A549 (cell line): ENCODE results near the gene ACYP1. TPM values are rescaled to one million over a fixed set of nuclear protein-coding genes. Genes with fewer than 3 reads are reported as not detected.

Experiments
- ATAC-seq, 2 experiments: fragments of 200-7000 bp in 1 of 2; fragments of >200 bp in 1 of 2; cut with Nextera tagmentation in 1 of 2; cut with Tn5 transposase in 1 of 2; 3 replicates each; pipeline versions ENCODE4 v1.8.0 to v1.9.1; 2018 to 2020; ENCODE audit warnings: mild to moderate bottlenecking in 1 of 2, moderate library complexity in 1 of 2
- CTCF ChIA-PET: fragments of 300-600 bp; sonication (Branson Sonifier 250); formaldehyde crosslinking; extraction: SDS; loops from one replicate; lab custom pipeline; 2021; ENCODE audit warnings: antibody characterized with exemption, inconsistent platforms; lab: Yijun Ruan, JAX
- POLR2A ChIA-PET: fragments of 350-600 bp; formaldehyde crosslinking; extraction: SDS; loops from one replicate; lab custom pipeline; 2021; ENCODE audit warnings: antibody characterized with exemption, inconsistent platforms; lab: Yijun Ruan, JAX
- DNase-seq, 2 experiments: peaks; one replicate each; pipeline versions ENCODE4 v3.0.0 to v3.0.0-alpha.2; 2011 to 2016; ENCODE audit warnings: low read depth in 1 of 2, low spot score in 1 of 2
- FAIRE-seq: peaks from 2 replicates; lab custom pipeline; 2011; peaks lifted over from hg19 to GRCh38; lab: Jason Lieb, UNC
- H3K27ac ChIP-seq, 2 experiments: fragments of >200 bp; sonication (Bioruptor Twin); formaldehyde crosslinking; 3 replicates each; pipeline ENCODE4 v1.5.1; 2016 to 2017
- H3K4me1 ChIP-seq: fragments of >200 bp; sonication (Bioruptor Twin); formaldehyde crosslinking; 3 replicates; pipeline ENCODE4 v1.6.1; 2016
- H3K4me2 ChIP-seq: fragments of >200 bp; sonication (Bioruptor Twin); formaldehyde crosslinking; 3 replicates; pipeline ENCODE4 v1.6.1; 2016
- H3K4me3 ChIP-seq: fragments of >200 bp; sonication (Bioruptor Twin); formaldehyde crosslinking; 3 replicates; pipeline ENCODE4 v1.5.1; 2016
- H3K9me3 ChIP-seq: fragments of >200 bp; sonication (Bioruptor Twin); formaldehyde crosslinking; 3 replicates; pipeline ENCODE4 v1.6.1; 2016
- BCL3 ChIP-seq: fragments of >200 bp; sonication (Bioruptor Twin); formaldehyde crosslinking; IDR thresholded peaks from 3 replicates; pipeline ENCODE4 v1.6.1; 2016
- CBX2 ChIP-seq: fragments of 200-600 bp; sonication (generic); IDR thresholded peaks from 2 replicates; pipeline ENCODE4 v1.6.1; 2016; ENCODE audit warnings: low read depth, mild to moderate bottlenecking, borderline replicate concordance
- CEBPB ChIP-seq, 2 experiments: fragments of >200 bp in 1 of 2; sonication (Bioruptor Twin) in 1 of 2; formaldehyde crosslinking in 1 of 2; IDR thresholded peaks; 2 replicates each; pipeline ENCODE4 v1.6.1; 2012 to 2016
- CHD4 ChIP-seq: fragments of 200-600 bp; sonication (generic); IDR thresholded peaks from 2 replicates; pipeline ENCODE4 v1.6.1; 2016; ENCODE audit warnings: antibody characterized with exemption, mild to moderate bottlenecking, borderline replicate concordance
- ELK1 ChIP-seq: fragments of 150-350 bp; IDR thresholded peaks from 2 replicates; pipeline ENCODE4 v1.6.1; 2014; ENCODE audit warnings: low read depth, mild to moderate bottlenecking, low read length
- EP300 ChIP-seq, 2 experiments: fragments of >200 bp; sonication (Bioruptor Twin); formaldehyde crosslinking; IDR thresholded peaks; 2 replicates in 1 of 2; 3 replicates in 1 of 2; pipeline ENCODE4 v1.6.1; 2016 to 2017
- FOSB ChIP-seq: fragments of 250-450 bp; sonication (Bioruptor Pico); IDR thresholded peaks from 2 replicates; pipeline ENCODE4 v1.5.0; 2020; ENCODE audit warnings: mild to moderate bottlenecking, moderate library complexity
- FOSL2 ChIP-seq, 2 experiments: fragments of 450-650 bp in 1 of 2; fragments of >200 bp in 1 of 2; sonication (Bioruptor Twin) in 1 of 2; formaldehyde crosslinking; IDR thresholded peaks; 2 replicates each; pipeline versions ENCODE4 v1.5.0 to v1.6.1; 2016 to 2020; ENCODE audit warnings: mild to moderate bottlenecking in 1 of 2, moderate library complexity in 1 of 2
- FOXS1 ChIP-seq: fragments of 250-450 bp; sonication (Bioruptor Pico); IDR thresholded peaks from 2 replicates; pipeline ENCODE4 v1.5.0; 2020; ENCODE audit warnings: mild to moderate bottlenecking, moderate library complexity
- HDAC2 ChIP-seq: fragments of 200-600 bp; sonication (generic); IDR thresholded peaks from 2 replicates; pipeline ENCODE4 v1.6.1; 2016
- HEYL ChIP-seq: fragments of 250-450 bp; sonication (Bioruptor Pico); IDR thresholded peaks from 2 replicates; pipeline ENCODE4 v1.8.0; 2021; ENCODE audit warnings: mild to moderate bottlenecking, moderate library complexity
- HMGXB4 ChIP-seq: fragments of 250-450 bp; sonication (Bioruptor Pico); IDR thresholded peaks from 2 replicates; pipeline ENCODE4 v1.5.0; 2021; ENCODE audit warnings: mild to moderate bottlenecking, moderate library complexity, borderline replicate concordance
- KDM1A ChIP-seq: fragments of 200-600 bp; sonication (generic); IDR thresholded peaks from 2 replicates; pipeline ENCODE4 v1.6.1; 2016; ENCODE audit warnings: low read depth, mild to moderate bottlenecking
- KDM5A ChIP-seq: fragments of 200-600 bp; sonication (generic); IDR thresholded peaks from 2 replicates; pipeline ENCODE4 v1.6.1; 2016; ENCODE audit warnings: antibody characterized with exemption, mild to moderate bottlenecking
- MAFK ChIP-seq: fragments of 450-650 bp; IDR thresholded peaks from 2 replicates; pipeline ENCODE4 v1.6.1; 2014; ENCODE audit not compliant: partially characterized antibody
- MAX ChIP-seq: IDR thresholded peaks from 2 replicates; pipeline ENCODE4 v1.6.1; 2012
- MAZ ChIP-seq: fragments of 150-350 bp; IDR thresholded peaks from 2 replicates; pipeline ENCODE4 v1.6.1; 2014; ENCODE audit warnings: antibody characterized with exemption, low read depth, low read length, borderline replicate concordance
- NPAS2 ChIP-seq: fragments of 250-450 bp; sonication (Bioruptor Pico); IDR thresholded peaks from 2 replicates; pipeline ENCODE4 v1.8.0; 2022; ENCODE audit warnings: mild to moderate bottlenecking, moderate library complexity, borderline replicate concordance
- NR3C1 ChIP-seq: fragments of >200 bp; sonication (Bioruptor Twin); formaldehyde crosslinking; IDR thresholded peaks from 3 replicates; pipeline ENCODE4 v1.6.1; 2017
- PBX3 ChIP-seq: IDR thresholded peaks from 2 replicates; pipeline ENCODE4 v1.6.1; 2012
- PHF8 ChIP-seq: fragments of 200-600 bp; sonication (generic); IDR thresholded peaks from 2 replicates; pipeline ENCODE4 v1.6.1; 2016; ENCODE audit warnings: low read depth, mild to moderate bottlenecking, antibody characterized with exemption, moderate library complexity, borderline replicate concordance
- POLR2A ChIP-seq: IDR thresholded peaks from 2 replicates; pipeline ENCODE4 v1.6.1; 2012; ENCODE audit warnings: mild to moderate bottlenecking, low read length
- RAD21 ChIP-seq, 2 experiments: fragments of >200 bp in 1 of 2; sonication (Bioruptor Twin) in 1 of 2; formaldehyde crosslinking in 1 of 2; IDR thresholded peaks in 1 of 2; conservative IDR thresholded peaks in 1 of 2; 2 replicates in 1 of 2; 3 replicates in 1 of 2; pipeline ENCODE4 v1.6.1; 2012 to 2018; ENCODE audit warnings: inconsistent platforms in 1 of 2
- RARB ChIP-seq: fragments of 250-450 bp; sonication (Bioruptor Pico); IDR thresholded peaks from 2 replicates; pipeline ENCODE4 v1.8.0; 2021; ENCODE audit warnings: mild to moderate bottlenecking, moderate library complexity
- RCOR1 ChIP-seq: fragments of 150-350 bp; IDR thresholded peaks from 2 replicates; pipeline ENCODE4 v1.6.1; 2014; ENCODE audit warnings: antibody characterized with exemption, low read length, low read depth
- TFCP2L1 ChIP-seq: fragments of 250-450 bp; sonication (Bioruptor Pico); IDR thresholded peaks from 2 replicates; pipeline ENCODE4 v1.5.0; 2021; ENCODE audit warnings: mild to moderate bottlenecking
- TP53 ChIP-seq: fragments of 250-450 bp; sonication (Bioruptor Pico); IDR thresholded peaks from 2 replicates; pipeline ENCODE4 v1.5.0; 2021; ENCODE audit warnings: mild to moderate bottlenecking, moderate library complexity
- ZC3H11A ChIP-seq: fragments of 450-650 bp; IDR thresholded peaks from 2 replicates; pipeline ENCODE4 v1.6.1; 2014; ENCODE audit warnings: antibody characterized with exemption, mild to moderate bottlenecking
- WGBS: methylation state at CpG from one replicate; pipeline ENCODE4 v1.1.6; 2017; ENCODE audit errors: missing lambda C conversion rate; 5-methylcytosine and 5-hydroxymethylcytosine counted together
- polyA plus RNA-seq, 4 experiments: library from polyadenylated mRNA; depleted of rRNA in 3 of 4; stranded (reverse); fragments of >200 nt; fragmentation: RNase III in 1 of 4; extraction: RNeasy Plus Mini Kit Qiagen cat#74134 plus additional on column Dnase treatment in 1 of 4; gene quantifications; 2 replicates in 3 of 4; 3 replicates in 1 of 4; pipeline ENCODE4 v1.2.3, GENCODE V29; 2011 to 2017

ACYP1 gene
- polyA plus RNA-seq, 2 of the 4 experiments (the other 2 are of a cell fraction): 34.3 to 36.7 TPM

GRCh38 chr14:75098212-75098611 is 34.4 kb upstream of the ACYP1 start:
- no peaks in the 10 kb centered on the region for H3K9me3 ChIP-seq
- ChIA-PET POLR2A (no interaction called here), CTCF (interaction anchor here (0.8 to 2.1 kb wide), 2 partner anchors 9 to 141 kb away, joined by 3 to 13 read pairs; no protein-coding TSS in a partner anchor)
- TF ChIP-seq NR3C1: no peak
- no peak for TF ChIP-seq TFCP2L1
- no peak for FAIRE-seq
- no peak overlapping the region for H3K4me2 ChIP-seq
- H3K27ac ChIP-seq: no peak overlapping the region
- no peak for DNase-seq
- ATAC-seq: no peak
- no peak overlapping the region for H3K4me3 ChIP-seq
- H3K4me1 ChIP-seq: no peaks in the 10 kb centered on the region

- Histone ChIP-seq H3K4me1 (no peaks in the 10 kb centered on the region), H3K4me2 (no peak overlapping the region)
- CTCF ChIA-PET: interaction anchor here (0.6 to 1.4 kb wide), 3 partner anchors 8 to 1822 kb away, joined by 3 to 8 read pairs (median 3); no protein-coding TSS in a partner anchor
- ATAC-seq: no peak
- TF ChIP-seq PBX3: no peak
- TF ChIP-seq MAFK: no peak
- TF ChIP-seq NPAS2 (CRISPR knock-in tag): no peak
- TF ChIP-seq, all 56 proteins: peak for 0
- H3K4me3 ChIP-seq: no peak overlapping the region
- no peaks in the 10 kb centered on the region for H3K9me3 ChIP-seq
- WGBS: 84% methylated on average over 6 of the region's 6 CpGs
- POLR2A ChIA-PET: no interaction called here
- DNase-seq (no peak), FAIRE-seq (no peak)
- no peak overlapping the region for H3K27ac ChIP-seq
Measured at GRCh38 chr14:75096959-75097358, 33.1 kb upstream of the ACYP1 start.

- Histone ChIP-seq H3K9me3 (no peaks in the 10 kb centered on the region), H3K4me2 (no peak overlapping the region), H3K27ac (no peak overlapping the region), H3K4me3 (no peak overlapping the region), H3K4me1 (no peaks in the 10 kb centered on the region)
- 79% methylated on average over 4 of the region's 4 CpGs for WGBS
- FAIRE-seq (no peak), DNase-seq (no peak), ATAC-seq (no peak)
- TF ChIP-seq ZC3H11A (no peak), CEBPB (IDR thresholded peaks at IDR 0.05) (no peak), MAZ (no peak), RCOR1 (no peak), ELK1 (no peak), EP300 (IDR thresholded peaks at IDR 0.05) (no peak), FOSB (CRISPR knock-in tag) (no peak), CBX2 (no peak)
- ChIA-PET CTCF (interaction anchor here (0.6 to 1.6 kb wide), 4 partner anchors 9 to 234 kb away, joined by 3 to 4 read pairs (median 3); no protein-coding TSS in a partner anchor), POLR2A (no interaction called here)
Measured at GRCh38 chr14:75095690-75096089, 31.9 kb upstream of the ACYP1 start.

- Histone ChIP-seq H3K9me3 (no peaks in the 10 kb centered on the region), H3K4me2 (no peak overlapping the region), H3K27ac (no peak overlapping the region), H3K4me1 (no peaks in the 10 kb centered on the region), H3K4me3 (no peak overlapping the region)
- POLR2A ChIA-PET: no interaction called here
- DNase-seq (no peak), ATAC-seq (no peak), FAIRE-seq (no peak)
- CTCF ChIA-PET: interaction anchor here (1.0 to 1.6 kb wide), 2 partner anchors 10 to 147 kb away, joined by 3 to 4 read pairs; no protein-coding TSS in a partner anchor
- 85% methylated on average over 3 of the region's 3 CpGs for WGBS
- TF ChIP-seq RAD21 (conservative IDR thresholded peaks at IDR 0.05 in 1 of 2, IDR thresholded peaks at IDR 0.05 in 1 of 2) (no peak), PHF8 (no peak), FOSL2 (IDR thresholded peaks at IDR 0.05) (no peak), FOSL2 (CRISPR knock-in tag; IDR thresholded peaks at IDR 0.05) (no peak), HDAC2 (no peak), HEYL (CRISPR knock-in tag) (no peak), TP53 (CRISPR knock-in tag) (no peak), KDM5A (no peak), CHD4 (no peak), RARB (CRISPR knock-in tag) (no peak), CBX2 (no peak), HMGXB4 (CRISPR knock-in tag) (no peak), MAX (no peak), BCL3 (no peak), POLR2A (no peak), FOXS1 (CRISPR knock-in tag) (no peak), CEBPB (IDR thresholded peaks at IDR 0.05) (no peak), KDM1A (no peak)
Measured at GRCh38 chr14:75094896-75095295, 31.1 kb upstream of the ACYP1 start.
